ENCODE measurements around the gene PANX2.
A peak's percentile ranks its signal among the peaks of the same experiment; 100 is the strongest.
"Not testable (repeated sequence)": the region's sequence is repeated elsewhere in the genome, so short reads cannot be mapped to it uniquely, and the experiment has no call there.

Gene PANX2

DNA sequence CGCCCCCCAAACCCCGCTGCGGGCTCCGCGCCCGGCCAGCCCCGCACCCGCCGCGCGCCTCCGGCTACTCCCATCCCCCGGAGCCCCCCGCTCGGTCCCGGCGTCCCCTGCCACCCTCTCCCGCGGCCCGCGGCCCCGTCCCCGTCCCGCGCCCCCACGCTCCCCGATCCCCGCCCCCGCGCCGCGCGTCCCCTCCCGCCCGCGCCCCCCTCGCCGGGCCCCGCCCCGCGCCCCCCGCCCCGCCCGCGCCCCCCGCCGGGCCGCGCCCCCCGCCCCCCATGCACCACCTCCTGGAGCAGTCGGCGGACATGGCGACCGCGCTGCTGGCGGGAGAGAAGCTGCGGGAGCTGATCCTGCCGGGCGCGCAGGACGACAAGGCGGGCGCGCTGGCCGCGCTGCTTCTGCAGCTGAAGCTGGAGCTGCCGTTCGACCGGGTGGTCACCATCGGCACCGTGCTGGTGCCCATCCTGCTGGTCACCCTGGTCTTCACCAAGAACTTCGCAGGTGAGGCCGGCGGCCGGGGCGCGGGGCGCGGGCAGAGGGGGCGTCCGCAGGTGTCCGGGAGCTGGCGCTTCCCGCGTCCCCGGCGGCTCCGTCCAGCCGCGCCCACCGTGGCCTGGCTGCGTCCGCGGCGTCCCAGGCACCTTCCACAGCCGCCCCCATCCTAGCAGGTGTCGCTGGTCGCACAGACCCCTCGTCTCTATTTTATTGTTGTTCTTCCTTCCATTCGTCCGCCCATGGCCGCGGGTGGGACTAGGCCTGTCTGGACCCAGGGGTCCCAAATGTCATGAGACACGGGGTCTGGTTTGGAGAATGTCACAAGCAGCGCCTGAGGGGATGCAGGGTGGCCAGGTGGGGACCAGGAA, at the start of gene PANX2:
PANX2 (plus strand) TSS at position 279 of the 866 bp plus-strand sequence; CDS start at position 279, 0 bp downstream.
- DNase-seq (ENCODE audit: low read depth), result no peak

- no peak for DNase-seq (ENCODE audit: low read depth)
Measured at GRCh38 chr22:50121202-50121740, 49.3 kb upstream of the PANX2 start.

DNA sequence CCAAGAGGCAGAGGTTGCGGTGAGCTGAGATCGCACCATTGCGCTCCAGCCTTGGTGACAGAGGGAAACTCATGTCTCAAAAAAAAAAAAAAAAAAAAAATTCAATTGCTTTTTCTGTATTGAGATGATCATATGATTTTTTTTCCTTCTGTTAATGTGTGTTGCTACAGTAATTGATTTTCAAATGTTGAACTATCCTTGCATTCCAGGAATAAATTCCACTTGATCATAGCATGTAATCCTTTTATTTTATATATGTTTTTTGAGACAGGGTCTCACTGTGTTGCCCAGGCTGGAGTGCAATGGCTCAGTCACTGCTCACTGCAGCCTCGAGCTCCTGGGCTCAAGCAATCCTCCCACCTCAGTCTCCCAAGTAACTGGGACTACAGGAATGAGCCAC, 47.4 kb upstream of the PANX2 start:
- no peak for DNase-seq (ENCODE audit: low read depth)

- no peak for DNase-seq (ENCODE audit: low read depth)
Measured at GRCh38 chr22:50125029-50125428, 45.5 kb upstream of the PANX2 start.

- no peak for DNase-seq (ENCODE audit: low read depth)
Measured at GRCh38 chr22:50129121-50129736, 41.3 kb upstream of the PANX2 start.

DNA sequence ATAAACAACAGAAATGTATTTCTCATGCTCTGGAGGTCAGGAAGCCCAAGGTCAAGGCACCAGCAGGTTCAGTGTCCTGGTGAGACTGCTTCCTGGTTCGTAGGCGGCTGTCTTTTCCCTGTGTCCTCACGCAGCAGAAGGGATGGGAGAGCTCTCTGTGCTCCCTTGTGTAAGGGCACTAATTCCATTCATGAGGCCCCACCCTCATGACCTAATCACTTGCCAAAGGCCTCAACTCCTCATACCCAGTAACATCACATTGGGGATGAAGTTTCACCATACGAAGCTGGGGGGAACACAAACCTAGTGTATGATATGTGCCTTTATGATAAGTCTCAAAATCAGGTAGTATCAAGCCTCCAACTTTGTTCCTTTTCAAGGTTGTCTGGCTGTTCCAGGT, 38.6 kb upstream of the PANX2 start:
- DNase-seq (ENCODE audit: low read depth), result no peak

DNA sequence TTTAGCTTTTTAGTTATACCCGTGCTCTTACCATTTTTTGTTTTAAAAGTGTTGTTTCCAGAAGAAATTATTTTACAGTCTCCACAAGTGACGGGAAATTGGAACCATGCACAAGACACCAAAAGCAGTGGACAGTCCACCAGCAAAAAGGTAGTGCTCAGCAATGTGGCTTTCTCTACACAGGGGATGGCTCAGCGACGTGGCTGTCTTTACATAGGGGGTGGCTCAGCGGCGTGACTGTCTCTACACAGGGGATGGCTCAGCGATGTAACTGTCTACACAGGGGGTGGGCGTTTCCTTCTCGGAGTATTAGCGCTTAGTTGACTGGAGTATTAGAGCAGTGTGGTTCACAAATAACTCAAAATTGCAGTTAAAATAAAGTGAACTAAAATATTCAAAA, 36.0 kb upstream of the PANX2 start:
- DNase-seq (ENCODE audit: low read depth), result no peak

DNA sequence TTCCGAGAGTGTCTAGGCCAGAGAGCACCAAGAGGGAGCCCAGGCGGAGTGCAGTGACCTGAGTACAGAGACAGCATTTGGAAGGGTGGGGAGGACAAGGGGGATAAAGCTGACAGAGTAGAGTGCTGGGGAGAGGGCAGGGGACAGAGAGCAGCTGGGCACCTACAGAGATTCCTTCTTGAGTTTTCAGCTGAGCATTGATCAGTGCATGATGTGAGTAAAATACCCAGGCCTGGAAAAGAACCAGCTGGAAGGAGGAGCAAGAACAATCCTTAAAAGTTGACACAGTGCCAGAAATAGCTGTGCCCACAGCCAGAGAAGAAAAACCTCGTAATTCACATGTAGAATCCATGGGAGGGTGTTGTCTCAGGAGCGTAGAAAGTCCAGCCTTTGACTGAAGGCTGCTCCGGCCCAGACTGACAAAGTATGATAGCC, 33.9 kb upstream of the PANX2 start:
- no peak for DNase-seq (ENCODE audit: low read depth)

DNA sequence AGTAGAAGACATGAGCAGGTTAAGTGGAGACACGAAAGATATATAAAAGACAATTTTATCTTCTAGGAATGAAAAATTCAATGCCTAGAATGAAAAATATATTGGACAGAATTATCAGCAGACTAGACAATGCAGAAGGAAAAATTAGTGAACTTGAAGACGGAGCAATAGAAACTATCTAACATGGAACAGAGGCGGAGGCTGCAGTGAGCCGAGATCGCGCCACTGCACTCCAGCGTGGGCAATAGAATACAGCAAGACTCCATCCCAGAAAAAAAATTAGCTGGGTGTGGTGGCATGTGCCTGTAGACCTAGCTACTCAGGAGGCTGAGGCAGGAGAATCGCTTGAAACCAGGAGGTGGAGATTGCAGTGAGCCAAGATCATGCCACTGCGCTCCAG, 33.3 kb upstream of the PANX2 start:
- not testable (repeated sequence) for DNase-seq (ENCODE audit: low read depth)

- no peak for DNase-seq (ENCODE audit: low read depth)
Measured at GRCh38 chr22:50138041-50138440, 32.5 kb upstream of the PANX2 start.

DNA sequence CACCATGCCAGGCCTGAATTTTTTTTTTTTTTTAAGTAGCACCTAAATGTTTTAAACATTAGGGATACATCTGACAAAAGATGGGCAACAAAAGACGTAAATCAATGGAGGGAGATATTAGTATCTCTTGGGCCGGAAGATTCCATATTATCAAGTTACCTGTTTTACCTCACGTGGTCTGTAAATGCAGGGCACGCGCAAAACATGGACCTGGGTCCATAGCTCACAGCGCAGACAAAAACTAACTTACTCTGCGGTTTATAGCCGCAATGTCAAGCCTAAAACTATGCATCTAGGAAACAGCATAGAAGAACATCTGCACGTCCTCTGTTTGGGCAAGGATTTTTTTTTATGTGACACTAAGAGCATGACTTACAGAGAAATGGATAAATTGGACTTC, 31.5 kb upstream of the PANX2 start:
- DNase-seq (ENCODE audit: low read depth), result no peak

- DNase-seq (ENCODE audit: low read depth), result no peak
Measured at GRCh38 chr22:50139843-50140415, 30.6 kb upstream of the PANX2 start.

- no peak for DNase-seq (ENCODE audit: low read depth)
Measured at GRCh38 chr22:50140615-50141014, 29.9 kb upstream of the PANX2 start.

DNA sequence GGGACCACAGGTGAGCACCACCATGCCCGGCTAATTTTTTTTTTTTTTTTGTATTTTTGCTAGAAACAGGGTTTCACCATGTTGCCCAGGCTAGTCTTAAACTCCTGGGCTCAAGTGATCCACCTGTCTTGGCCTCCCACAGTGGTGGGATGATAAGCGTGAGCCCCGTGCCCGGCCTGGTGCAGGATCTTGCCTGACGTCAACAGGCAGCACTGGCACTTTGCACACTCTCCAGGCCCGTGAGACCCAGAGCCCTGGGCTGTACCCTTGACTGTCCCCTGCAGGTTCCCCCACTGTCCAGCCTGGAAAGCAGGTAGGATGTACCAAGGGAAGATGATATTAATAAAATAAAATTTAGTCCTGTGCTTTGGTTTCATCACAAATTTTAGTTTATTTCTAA, 29.1 kb upstream of the PANX2 start:
- no peak for DNase-seq (ENCODE audit: low read depth)

DNA sequence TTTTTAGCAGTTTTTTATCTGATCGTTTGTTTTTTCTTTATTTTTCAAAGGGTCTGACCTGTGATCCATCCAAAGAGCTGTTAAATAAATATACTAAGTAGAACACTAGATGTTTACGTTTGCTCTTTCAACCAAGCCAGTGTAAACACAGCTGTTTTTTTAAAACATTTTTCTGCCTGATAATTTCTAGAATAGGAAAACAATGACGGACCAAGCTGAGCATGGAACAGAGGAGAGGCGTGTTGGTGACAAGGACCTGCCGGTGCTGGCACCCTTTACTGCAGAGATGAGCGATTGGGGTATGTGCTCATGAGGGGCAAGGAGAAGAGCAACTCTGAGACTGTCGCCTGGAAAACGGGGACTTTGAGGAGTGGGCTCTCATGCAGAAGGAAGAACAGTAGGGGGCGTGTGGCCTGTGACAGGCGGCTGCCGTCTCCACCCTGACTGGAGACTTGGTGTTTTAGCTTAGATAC, 28.6 kb upstream of the PANX2 start:
- DNase-seq (ENCODE audit: low read depth), result no peak

DNA sequence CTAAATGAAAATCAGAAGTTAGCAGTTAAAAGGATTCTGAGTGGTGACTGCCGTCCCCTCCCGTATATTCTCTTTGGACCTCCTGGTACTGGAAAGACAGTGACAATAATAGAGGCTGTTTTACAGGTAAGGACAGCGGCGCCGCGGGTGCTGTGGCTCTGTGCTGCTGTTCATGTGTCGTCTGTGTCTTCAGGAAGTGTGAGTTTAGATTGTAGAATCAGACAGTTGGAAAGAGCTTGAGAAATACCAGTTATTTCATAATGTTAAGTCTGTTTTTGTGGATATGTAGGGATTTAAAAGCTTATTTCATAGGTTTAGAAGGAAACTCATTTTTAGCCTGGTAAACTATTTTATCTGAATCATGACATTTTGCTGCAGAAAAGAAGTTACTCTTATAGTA, 27.4 kb upstream of the PANX2 start:
- DNase-seq (ENCODE audit: low read depth), result no peak

GRCh38 chr22:50144005-50144614, 26.4 kb upstream of the PANX2 start:
- no peak for DNase-seq (ENCODE audit: low read depth)

- DNase-seq (ENCODE audit: low read depth), result no peak
Measured at GRCh38 chr22:50145721-50146438, 24.7 kb upstream of the PANX2 start.

DNA sequence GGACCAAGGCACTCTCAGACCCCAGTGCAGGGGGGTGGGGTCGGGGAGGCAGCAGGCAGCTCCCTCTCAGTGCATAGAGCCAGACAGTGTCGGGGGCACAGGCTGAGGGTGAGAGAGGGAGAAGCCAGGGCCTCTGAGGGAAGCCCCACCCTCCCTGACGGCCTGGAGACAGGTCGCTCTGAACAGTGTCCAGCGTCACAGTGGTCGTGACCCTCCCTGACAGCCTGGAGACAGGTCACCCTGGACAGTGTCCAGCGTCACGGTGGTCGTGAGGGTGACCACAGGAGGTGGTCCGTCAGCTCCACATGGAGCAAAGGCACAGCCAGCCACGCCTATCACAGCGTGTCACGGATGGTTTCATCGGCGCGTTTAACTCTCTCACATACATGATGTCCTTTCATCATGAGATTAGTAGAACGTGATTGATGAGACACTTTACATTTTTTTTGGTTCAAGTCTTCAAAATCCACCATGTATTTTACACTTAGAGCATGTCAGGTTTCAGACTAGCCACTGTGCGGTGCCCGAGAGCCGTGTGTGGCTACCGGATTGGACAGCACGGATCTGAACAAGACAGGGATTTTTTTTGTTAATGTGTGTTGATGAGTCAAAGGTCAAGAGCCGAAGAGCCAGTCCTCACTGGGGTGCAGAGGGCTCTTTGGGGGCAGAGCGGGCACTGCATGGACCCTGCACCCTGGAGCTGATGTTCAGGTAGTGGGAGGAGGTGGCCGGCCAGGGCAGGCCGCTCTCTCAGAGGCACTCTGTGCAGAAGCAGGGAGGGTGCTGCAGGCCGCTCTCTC, 23.9 kb upstream of the PANX2 start:
- peak; percentile 11 for DNase-seq (ENCODE audit: low read depth)

DNA sequence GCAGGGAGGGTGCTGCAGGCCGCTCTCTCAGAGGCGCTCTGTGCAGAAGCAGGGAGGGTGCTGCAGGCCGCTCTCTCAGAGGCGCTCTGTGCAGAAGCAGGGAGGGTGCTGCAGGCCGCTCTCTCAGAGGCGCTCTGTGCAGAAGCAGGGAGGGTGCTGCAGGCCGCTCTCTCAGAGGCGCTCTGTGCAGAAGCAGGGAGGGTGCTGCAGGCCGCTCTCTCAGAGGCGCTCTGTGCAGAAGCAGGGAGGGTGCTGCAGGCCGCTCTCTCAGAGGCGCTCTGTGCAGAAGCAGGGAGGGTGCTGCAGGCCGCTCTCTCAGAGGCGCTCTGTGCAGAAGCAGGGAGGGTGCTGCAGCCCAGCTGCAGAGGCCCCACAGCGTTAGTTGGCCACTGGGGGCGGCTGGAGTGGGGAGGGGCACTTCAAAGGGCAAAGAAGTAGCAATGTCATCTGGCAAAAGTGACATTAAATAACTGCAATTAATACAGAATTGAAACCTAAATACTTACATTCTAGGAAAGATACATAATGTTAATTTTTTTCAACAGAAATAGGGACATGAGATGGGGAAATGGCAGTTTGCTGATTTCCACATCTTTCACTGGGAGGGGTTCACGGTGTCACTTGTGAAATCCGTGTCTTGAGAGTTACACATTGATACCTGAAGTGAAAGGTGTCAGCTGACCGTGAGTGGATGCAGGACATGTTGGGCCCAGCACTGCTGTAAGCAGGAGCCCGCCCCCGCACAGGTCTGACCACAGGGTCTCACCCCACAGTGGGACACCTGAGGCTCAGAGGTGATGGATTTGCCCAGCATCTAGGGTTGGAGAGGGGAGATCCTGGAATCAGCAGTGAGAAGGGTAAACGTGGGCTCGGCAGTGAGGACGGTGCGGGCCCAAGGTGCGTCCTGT, 23.0 kb upstream of the PANX2 start:
- not testable (repeated sequence) for DNase-seq (ENCODE audit: low read depth)

All from HS-27A (cell line).